ENCODE data around the gene SOX13. TPM values are rescaled to one million over a fixed set of nuclear protein-coding genes. Genes with fewer than 3 reads are reported as not detected.

Gene SOX13
- total RNA-seq, 1 experiment from 2014 or later: 53.0 TPM

GRCh38 chr1:204070895-204071294 lies 2.0 kb upstream of the SOX13 start:
- Histone ChIP-seq H3K27ac (ENCODE audit: low read length) (no peak overlapping the region), H3K36me3 (ENCODE audit: control insufficient read depth, insufficient read depth, low read length) (no peaks in the 10 kb centered on the region; the same call in 1 of the 2 replicates), H3K27me3 (ENCODE audit: control insufficient read depth, insufficient read depth, low read length) (no peaks in the 10 kb centered on the region), H3K4me3 (ENCODE audit: low read depth in 2 of 2, low read length in 2 of 2) (no peak overlapping the region), H3K4me1 (ENCODE audit: control insufficient read depth, insufficient read depth, low read length) (peaks cover 5% of the 10 kb centered on the region), H3K9me3 (ENCODE audit: control insufficient read depth, insufficient read depth, low read depth, low read length) (no peaks in the 10 kb centered on the region)
- intact Hi-C loops (cut with micrococcal nuclease; ENCODE audit: unreplicated experiment) (no loop called here), in situ Hi-C loops (cut with HindIII; ENCODE audit: low pct_unique_long_range_greater_than_20kb, low sequenced_read_pairs) (no loop called here)
- no peak for ATAC-seq
- TF ChIP-seq SIN3A (IDR thresholded peaks at IDR 0.05; ENCODE audit: borderline replicate concordance, insufficient read depth, low read depth, low read length) (no peak), TCF7L2 (IDR thresholded peaks at IDR 0.05; ENCODE audit: low read depth, low read length) (no peak), CTCF (IDR thresholded peaks at IDR 0.05) (no peak), POLR2AphosphoS5 (IDR thresholded peaks at IDR 0.05; ENCODE audit: low read depth, low read length) (no peak), REST (IDR thresholded peaks at IDR 0.05; ENCODE audit: insufficient read depth in 1 of 2, low read depth in 2 of 2, low read length in 1 of 2) (no peak)
- ChIA-PET POLR2A (no interaction called here), CTCF (no interaction called here)
- no peak for DNase-seq (ENCODE audit: low read depth, low spot score)
- no TSS peak for BruUV-seq (replicated peaks)

GRCh38 chr1:204073837-204074273 lies 940 bp downstream of the SOX13 start:
- H3K4me3 ChIP-seq (ENCODE audit: low read depth in 2 of 2, low read length in 2 of 2): peak overlapping the region; percentile 80 to 84
- CTCF ChIA-PET: no interaction called here
- peak overlapping the region; percentile 72 for H3K27ac ChIP-seq (ENCODE audit: low read length)
- no peaks in the 10 kb centered on the region; the same call in 1 of the 2 replicates for H3K36me3 ChIP-seq (ENCODE audit: control insufficient read depth, insufficient read depth, low read length)
- POLR2A ChIA-PET: interaction anchor here (0.6 kb wide), 1 partner anchor 194 kb away, joined by 3 read pairs; no protein-coding TSS in a partner anchor
- BruUV-seq (replicated peaks): no TSS peak
- no peaks in the 10 kb centered on the region for H3K27me3 ChIP-seq (ENCODE audit: control insufficient read depth, insufficient read depth, low read length)
- in situ Hi-C loops (cut with HindIII; ENCODE audit: low pct_unique_long_range_greater_than_20kb, low sequenced_read_pairs): no loop called here
- DNase-seq (ENCODE audit: low read depth, low spot score) (no peak), ATAC-seq (peak; percentile 2)
- no peaks in the 10 kb centered on the region for H3K9me3 ChIP-seq (ENCODE audit: control insufficient read depth, insufficient read depth, low read depth, low read length)
- TF ChIP-seq TCF7L2 (IDR thresholded peaks at IDR 0.05; ENCODE audit: low read depth, low read length): 0 out of 2 replicates have a peak, but pooled peaks have one; percentile 7
- no peak for TF ChIP-seq POLR2AphosphoS5 (IDR thresholded peaks at IDR 0.05; ENCODE audit: low read depth, low read length)
- 0 out of 2 replicates have a peak, but pooled peaks have one; percentile 33 for TF ChIP-seq SIN3A (IDR thresholded peaks at IDR 0.05; ENCODE audit: borderline replicate concordance, insufficient read depth, low read depth, low read length)
- no peak for TF ChIP-seq CTCF (IDR thresholded peaks at IDR 0.05)
- TF ChIP-seq REST (IDR thresholded peaks at IDR 0.05; ENCODE audit: insufficient read depth in 1 of 2, low read depth in 2 of 2, low read length in 1 of 2): no peak
- intact Hi-C loops (cut with micrococcal nuclease; ENCODE audit: unreplicated experiment): loop anchor here (2.0 kb wide), 1 partner anchor 205 kb away; no protein-coding TSS in a partner anchor
- H3K4me1 ChIP-seq (ENCODE audit: control insufficient read depth, insufficient read depth, low read length): peaks cover 31% of the 10 kb centered on the region

Measured in Panc1 (cell line).